Measurements from ENCODE around the gene PHF21B. TPM values are rescaled to one million over a fixed set of nuclear protein-coding genes. Genes with fewer than 3 reads are reported as not detected.

PHF21B gene
- total RNA-seq, 1 donor from 2014 or later, result 113 TPM

DNA sequence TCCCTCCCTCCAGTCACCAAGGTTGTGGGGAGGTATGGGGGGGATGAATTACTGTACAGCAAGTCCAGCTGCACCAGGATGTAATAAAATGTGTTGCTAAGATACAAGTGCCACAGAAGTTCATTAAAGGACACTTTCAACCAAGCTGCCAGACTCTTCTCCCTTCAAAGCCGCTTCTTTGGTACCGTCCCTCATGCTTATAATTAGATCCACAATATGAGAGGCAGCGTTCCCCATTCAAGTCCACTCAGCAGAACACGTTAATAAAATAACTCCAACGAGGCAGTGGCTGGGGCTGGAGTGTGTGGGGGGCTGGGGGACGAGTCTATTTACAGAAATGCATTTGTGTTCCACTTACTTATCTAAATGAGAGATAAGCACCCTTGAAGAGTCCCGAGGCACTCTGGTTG lies 14.7 kb downstream of the PHF21B start:
- H3K9me3 Mint-ChIP-seq (ENCODE audit: unreplicated experiment), result peaks cover 4% of the 10 kb centered on the region
- TF ChIP-seq, protein P1, sequence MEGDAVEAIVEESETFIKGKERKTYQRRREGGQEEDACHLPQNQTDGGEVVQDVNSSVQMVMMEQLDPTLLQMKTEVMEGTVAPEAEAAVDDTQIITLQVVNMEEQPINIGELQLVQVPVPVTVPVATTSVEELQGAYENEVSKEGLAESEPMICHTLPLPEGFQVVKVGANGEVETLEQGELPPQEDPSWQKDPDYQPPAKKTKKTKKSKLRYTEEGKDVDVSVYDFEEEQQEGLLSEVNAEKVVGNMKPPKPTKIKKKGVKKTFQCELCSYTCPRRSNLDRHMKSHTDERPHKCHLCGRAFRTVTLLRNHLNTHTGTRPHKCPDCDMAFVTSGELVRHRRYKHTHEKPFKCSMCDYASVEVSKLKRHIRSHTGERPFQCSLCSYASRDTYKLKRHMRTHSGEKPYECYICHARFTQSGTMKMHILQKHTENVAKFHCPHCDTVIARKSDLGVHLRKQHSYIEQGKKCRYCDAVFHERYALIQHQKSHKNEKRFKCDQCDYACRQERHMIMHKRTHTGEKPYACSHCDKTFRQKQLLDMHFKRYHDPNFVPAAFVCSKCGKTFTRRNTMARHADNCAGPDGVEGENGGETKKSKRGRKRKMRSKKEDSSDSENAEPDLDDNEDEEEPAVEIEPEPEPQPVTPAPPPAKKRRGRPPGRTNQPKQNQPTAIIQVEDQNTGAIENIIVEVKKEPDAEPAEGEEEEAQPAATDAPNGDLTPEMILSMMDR (IDR thresholded peaks at IDR 0.05; ENCODE audit: partially characterized antibody, unreplicated experiment), result no peak
- no peaks in the 10 kb centered on the region for H3K36me3 Mint-ChIP-seq (ENCODE audit: unreplicated experiment)
- H3K27ac Mint-ChIP-seq (ENCODE audit: unreplicated experiment), result no peak overlapping the region
- no peak for DNase-seq
- H3K27me3 Mint-ChIP-seq (ENCODE audit: unreplicated experiment), result peaks cover 6% of the 10 kb centered on the region
- peaks cover 38% of the 10 kb centered on the region for H3K4me1 Mint-ChIP-seq (ENCODE audit: low read depth, unreplicated experiment)
- H3K4me3 Mint-ChIP-seq (ENCODE audit: unreplicated experiment), result no peak overlapping the region

DNA sequence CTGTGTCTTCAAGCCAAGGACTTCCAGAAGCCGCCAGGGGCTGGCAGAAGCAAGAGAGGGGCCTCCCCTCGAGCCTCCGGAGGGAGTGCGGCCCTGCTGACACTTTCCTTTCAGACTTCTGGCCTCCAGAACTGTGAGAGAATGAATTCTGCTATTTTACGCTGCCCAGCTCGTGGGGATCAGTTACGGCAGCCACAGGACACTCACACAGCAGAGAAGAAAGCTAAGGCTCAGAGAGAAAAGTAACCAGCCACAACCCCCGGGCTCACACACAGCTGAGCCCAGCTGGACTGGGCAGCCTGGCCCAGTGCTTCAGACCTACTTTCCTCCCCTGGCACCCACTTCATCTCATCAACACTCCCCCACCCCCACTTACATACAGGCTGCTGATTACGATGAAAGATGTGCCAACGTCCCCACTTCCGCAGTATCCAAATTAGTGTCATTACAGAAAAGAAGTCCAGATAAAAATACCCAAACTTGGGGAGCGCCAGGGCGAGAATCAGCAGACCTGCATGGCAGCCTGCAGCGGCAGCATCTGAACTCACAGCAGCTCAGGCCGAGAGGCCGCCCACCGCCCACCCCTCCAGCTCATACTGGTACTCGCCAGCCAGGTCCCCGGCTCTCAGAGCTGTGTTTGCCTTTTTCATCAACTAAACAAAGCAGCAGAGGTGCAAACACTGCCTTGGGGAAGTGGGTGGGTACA lies 15.3 kb downstream of the PHF21B start:
- H3K9me3 Mint-ChIP-seq (ENCODE audit: unreplicated experiment), result peaks cover 4% of the 10 kb centered on the region
- peaks cover 6% of the 10 kb centered on the region for H3K27me3 Mint-ChIP-seq (ENCODE audit: unreplicated experiment)
- peaks cover 35% of the 10 kb centered on the region for H3K4me1 Mint-ChIP-seq (ENCODE audit: low read depth, unreplicated experiment)
- TF ChIP-seq, protein P1 (IDR thresholded peaks at IDR 0.05; ENCODE audit: partially characterized antibody, unreplicated experiment), result no peak
- DNase-seq, result no peak
- H3K4me3 Mint-ChIP-seq (ENCODE audit: unreplicated experiment), result no peak overlapping the region
- no peak overlapping the region for H3K27ac Mint-ChIP-seq (ENCODE audit: unreplicated experiment)
- no peaks in the 10 kb centered on the region for H3K36me3 Mint-ChIP-seq (ENCODE audit: unreplicated experiment)

DNA sequence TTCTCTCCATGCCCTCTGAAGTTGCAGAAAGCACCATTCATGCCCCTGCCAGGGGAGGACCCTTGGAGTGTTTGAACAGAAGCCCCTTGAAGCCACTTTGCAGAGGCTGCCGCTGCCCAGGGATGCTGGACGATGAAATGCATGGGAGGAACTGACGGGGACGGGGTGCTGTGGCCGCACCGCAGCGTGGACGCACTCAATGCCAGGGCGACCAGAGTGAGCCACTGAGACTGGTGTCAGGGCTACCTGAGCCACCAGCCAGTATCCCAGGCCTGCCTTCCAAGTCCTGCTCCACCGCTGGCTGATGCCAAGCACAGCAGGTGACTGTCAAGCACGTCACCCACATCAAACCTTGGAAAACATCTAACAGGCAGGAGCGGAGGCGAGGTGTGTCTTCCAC lies 17.6 kb downstream of the PHF21B start:
- Mint-ChIP-seq H3K27me3 (ENCODE audit: unreplicated experiment) (peaks cover 6% of the 10 kb centered on the region), H3K36me3 (ENCODE audit: unreplicated experiment) (no peaks in the 10 kb centered on the region), H3K4me3 (ENCODE audit: unreplicated experiment) (no peak overlapping the region), H3K27ac (ENCODE audit: unreplicated experiment) (no peak overlapping the region), H3K9me3 (ENCODE audit: unreplicated experiment) (peaks cover 4% of the 10 kb centered on the region), H3K4me1 (ENCODE audit: low read depth, unreplicated experiment) (peaks cover 19% of the 10 kb centered on the region)
- DNase-seq, result no peak
- TF ChIP-seq, protein P1 (IDR thresholded peaks at IDR 0.05; ENCODE audit: partially characterized antibody, unreplicated experiment), result no peak

DNA sequence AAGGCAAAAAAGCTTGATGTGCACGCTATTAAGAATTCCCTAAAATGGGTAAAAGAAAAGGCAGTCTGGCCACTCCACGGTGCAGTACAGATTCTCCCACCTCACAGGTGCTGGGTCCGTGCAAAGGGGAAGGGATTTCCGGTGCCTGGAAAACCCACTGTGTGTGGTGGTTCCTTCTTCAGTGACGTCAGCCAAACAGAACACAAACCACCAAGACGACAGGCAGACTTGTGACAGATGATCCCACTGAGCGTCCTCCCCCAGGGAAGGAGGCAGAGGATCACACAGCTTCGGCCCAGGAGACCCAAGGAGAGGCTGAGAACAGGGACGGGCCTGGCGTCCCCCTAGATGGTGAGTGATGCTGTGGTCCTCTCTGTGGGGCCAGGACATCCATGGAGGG lies 18.6 kb downstream of the PHF21B start:
- H3K36me3 Mint-ChIP-seq (ENCODE audit: unreplicated experiment), result no peaks in the 10 kb centered on the region
- H3K9me3 Mint-ChIP-seq (ENCODE audit: unreplicated experiment), result no peaks in the 10 kb centered on the region
- DNase-seq, result no peak
- H3K4me3 Mint-ChIP-seq (ENCODE audit: unreplicated experiment), result no peak overlapping the region
- peaks cover 3% of the 10 kb centered on the region for H3K27me3 Mint-ChIP-seq (ENCODE audit: unreplicated experiment)
- TF ChIP-seq, protein P1 (IDR thresholded peaks at IDR 0.05; ENCODE audit: partially characterized antibody, unreplicated experiment), result no peak
- H3K4me1 Mint-ChIP-seq (ENCODE audit: low read depth, unreplicated experiment), result peaks cover 10% of the 10 kb centered on the region
- H3K27ac Mint-ChIP-seq (ENCODE audit: unreplicated experiment), result no peak overlapping the region

DNA sequence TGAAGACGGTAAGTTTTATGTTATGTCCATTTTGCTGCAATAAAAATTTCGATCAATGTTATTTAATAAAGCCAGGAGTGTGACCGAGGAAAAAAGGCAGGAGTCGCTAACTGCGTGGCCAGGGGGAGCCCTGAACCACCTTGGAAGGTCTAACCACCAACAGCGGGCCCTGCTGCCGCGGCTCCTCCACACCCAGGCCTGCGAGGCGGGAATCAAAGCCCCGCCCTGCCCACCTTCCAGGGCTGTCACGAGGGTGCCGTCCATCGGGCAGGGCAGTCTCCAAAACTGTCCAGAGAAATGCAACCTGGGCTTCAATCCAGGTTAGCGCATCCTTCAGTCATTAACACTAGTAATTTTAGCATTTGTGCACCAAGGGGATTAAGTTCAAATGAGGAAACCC lies 19.0 kb downstream of the PHF21B start:
- Mint-ChIP-seq H3K36me3 (ENCODE audit: unreplicated experiment) (no peaks in the 10 kb centered on the region), H3K27ac (ENCODE audit: unreplicated experiment) (no peak overlapping the region)

More for the DNA sequence above, 19.0 kb downstream of the PHF21B start:
- TF ChIP-seq, protein P1 (IDR thresholded peaks at IDR 0.05; ENCODE audit: partially characterized antibody, unreplicated experiment), result no peak
- Mint-ChIP-seq H3K9me3 (ENCODE audit: unreplicated experiment) (no peaks in the 10 kb centered on the region), H3K27me3 (ENCODE audit: unreplicated experiment) (peaks cover 3% of the 10 kb centered on the region), H3K4me1 (ENCODE audit: low read depth, unreplicated experiment) (peaks cover 9% of the 10 kb centered on the region), H3K4me3 (ENCODE audit: unreplicated experiment) (no peak overlapping the region)
- DNase-seq, result no peak

All from glutamatergic neuron (in vitro differentiated cells).